SK-N-SH (cell line): Measurements from ENCODE around the gene NGLY1.

Experiments
- CTCF ChIP-seq: fragments of 200-600 bp; sonication (generic); IDR thresholded peaks from 2 replicates; pipeline ENCODE4 v1.6.1; 2017; ENCODE audit warnings: antibody characterized with exemption, mild to moderate bottlenecking, moderate library complexity
- EP300 ChIP-seq, 2 experiments: IDR thresholded peaks; 2 replicates each; pipeline versions ENCODE4 v1.4.0 to v1.6.1; 2012; ENCODE audit warnings: borderline replicate concordance in 1 of 2, low read depth in 1 of 2, low read length in 1 of 2
- FOSL2 ChIP-seq: IDR thresholded peaks from 2 replicates; pipeline ENCODE4 v1.4.0; 2012; ENCODE audit warnings: low read depth, mild to moderate bottlenecking, moderate library complexity, borderline replicate concordance
- GABPA ChIP-seq: IDR thresholded peaks from 2 replicates; pipeline ENCODE4 v1.4.0; 2012; ENCODE audit warnings: low read depth, mild to moderate bottlenecking
- IRF3 ChIP-seq: fragments of 150-350 bp; IDR thresholded peaks from 2 replicates; pipeline ENCODE4 v1.6.1; 2016; ENCODE audit warnings: mild to moderate bottlenecking, low read depth, low read length
- POLR2AphosphoS5 ChIP-seq: IDR thresholded peaks from 2 replicates; pipeline ENCODE4 v1.6.1; 2012; ENCODE audit warnings: low read depth, low read length
- TF ChIP-seq, protein P1 (sequence below): IDR thresholded peaks from 2 replicates; pipeline ENCODE4 v1.6.1; 2012; ENCODE audit warnings: mild to moderate bottlenecking, low read depth, low read length, moderate library complexity

DNA sequence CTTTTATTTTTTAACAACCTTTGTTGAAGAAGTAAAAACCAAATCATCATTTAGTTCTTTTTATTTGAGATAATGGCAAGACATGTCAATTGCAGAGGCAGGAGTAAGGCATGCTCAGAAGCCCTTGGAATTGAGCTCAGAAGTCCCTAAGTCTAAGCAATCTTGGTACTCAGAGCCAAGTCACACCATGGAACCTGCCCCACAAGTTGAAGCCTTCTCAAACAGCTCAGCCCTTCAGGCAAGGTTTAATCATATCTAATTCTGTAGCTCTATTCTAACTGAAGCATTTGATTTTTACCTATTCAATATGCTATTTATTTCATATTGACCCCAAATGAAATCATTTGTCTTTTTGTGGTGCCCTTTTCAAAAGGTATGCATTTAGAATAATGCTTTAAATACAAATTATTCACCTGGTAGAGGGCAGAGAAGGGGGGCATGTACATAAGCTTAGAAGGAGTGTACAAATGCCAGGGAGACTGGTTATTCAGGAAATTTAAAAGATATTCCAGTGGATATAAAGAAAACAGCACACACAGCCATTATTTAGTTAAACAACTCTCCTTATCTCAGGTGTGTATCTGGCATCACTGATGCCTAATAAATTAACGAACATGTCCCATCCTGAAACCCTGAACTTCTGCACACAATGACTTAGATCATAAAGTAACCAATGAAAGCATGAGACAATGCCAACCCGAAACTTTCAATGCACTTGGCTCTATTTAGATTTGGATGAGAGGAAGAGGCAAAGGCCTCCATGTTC is 92.3 kb downstream of the NGLY1 start:
- TF ChIP-seq, protein P1, sequence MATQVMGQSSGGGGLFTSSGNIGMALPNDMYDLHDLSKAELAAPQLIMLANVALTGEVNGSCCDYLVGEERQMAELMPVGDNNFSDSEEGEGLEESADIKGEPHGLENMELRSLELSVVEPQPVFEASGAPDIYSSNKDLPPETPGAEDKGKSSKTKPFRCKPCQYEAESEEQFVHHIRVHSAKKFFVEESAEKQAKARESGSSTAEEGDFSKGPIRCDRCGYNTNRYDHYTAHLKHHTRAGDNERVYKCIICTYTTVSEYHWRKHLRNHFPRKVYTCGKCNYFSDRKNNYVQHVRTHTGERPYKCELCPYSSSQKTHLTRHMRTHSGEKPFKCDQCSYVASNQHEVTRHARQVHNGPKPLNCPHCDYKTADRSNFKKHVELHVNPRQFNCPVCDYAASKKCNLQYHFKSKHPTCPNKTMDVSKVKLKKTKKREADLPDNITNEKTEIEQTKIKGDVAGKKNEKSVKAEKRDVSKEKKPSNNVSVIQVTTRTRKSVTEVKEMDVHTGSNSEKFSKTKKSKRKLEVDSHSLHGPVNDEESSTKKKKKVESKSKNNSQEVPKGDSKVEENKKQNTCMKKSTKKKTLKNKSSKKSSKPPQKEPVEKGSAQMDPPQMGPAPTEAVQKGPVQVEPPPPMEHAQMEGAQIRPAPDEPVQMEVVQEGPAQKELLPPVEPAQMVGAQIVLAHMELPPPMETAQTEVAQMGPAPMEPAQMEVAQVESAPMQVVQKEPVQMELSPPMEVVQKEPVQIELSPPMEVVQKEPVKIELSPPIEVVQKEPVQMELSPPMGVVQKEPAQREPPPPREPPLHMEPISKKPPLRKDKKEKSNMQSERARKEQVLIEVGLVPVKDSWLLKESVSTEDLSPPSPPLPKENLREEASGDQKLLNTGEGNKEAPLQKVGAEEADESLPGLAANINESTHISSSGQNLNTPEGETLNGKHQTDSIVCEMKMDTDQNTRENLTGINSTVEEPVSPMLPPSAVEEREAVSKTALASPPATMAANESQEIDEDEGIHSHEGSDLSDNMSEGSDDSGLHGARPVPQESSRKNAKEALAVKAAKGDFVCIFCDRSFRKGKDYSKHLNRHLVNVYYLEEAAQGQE = no peak
- TF ChIP-seq CTCF = no peak
- no peak for TF ChIP-seq FOSL2
- TF ChIP-seq IRF3 = no peak
- no peak for TF ChIP-seq EP300 (IDR thresholded peaks at IDR 0.05; ENCODE audit: borderline replicate concordance in 1 of 2, low read depth in 1 of 2, low read length in 1 of 2)
- no peak for TF ChIP-seq POLR2AphosphoS5
- TF ChIP-seq GABPA = no peak
